Lung (tissue), 12 donors: ENCODE data around the gene PDE8B. TPM values are rescaled to one million over a fixed set of nuclear protein-coding genes. Genes with fewer than 3 reads are reported as not detected.

Experiments used
- ATAC-seq: fragments of 200-7000 bp; cut with Tn5 transposase; one replicate; pipeline ENCODE4 v1.9.1; 2020; ENCODE audit warnings: moderate number of reproducible peaks; ENCODE audit not compliant: insufficient read depth, low FRiP score
- DNase-seq, 3 donors: peaks; one replicate each; pipeline ENCODE4 v3.0.0-alpha.2; 2013 to 2017
- H3K27ac ChIP-seq, 2 donors: one replicate each; pipeline ENCODE4 v1.5.1; 2013; ENCODE audit warnings: mild to moderate bottlenecking in 2 of 2, moderate library complexity in 2 of 2, control low read depth in 1 of 2, inconsistent platforms in 1 of 2, low read depth in 1 of 2, low read length in 1 of 2
- H3K27me3 ChIP-seq, 3 donors: one replicate each; pipeline ENCODE4 v1.5.1; 2013; ENCODE audit warnings: low read length in 2 of 3; ENCODE audit not compliant: control insufficient read depth in 3 of 3, insufficient read depth in 3 of 3
- H3K36me3 ChIP-seq, 4 donors: one replicate each; pipeline ENCODE4 v1.5.1; 2013; ENCODE audit warnings: low read length in 4 of 4, mild to moderate bottlenecking in 1 of 4, moderate library complexity in 1 of 4; ENCODE audit not compliant: control insufficient read depth in 4 of 4, insufficient read depth in 4 of 4
- H3K4me1 ChIP-seq, 5 donors: one replicate each; pipeline ENCODE4 v1.5.1; 2013; ENCODE audit warnings: low read length in 5 of 5, mild to moderate bottlenecking in 2 of 5, moderate library complexity in 1 of 5; ENCODE audit not compliant: control insufficient read depth in 5 of 5, insufficient read depth in 5 of 5
- H3K4me3 ChIP-seq: one replicate; pipeline ENCODE4 v1.5.1; 2013; ENCODE audit warnings: mild to moderate bottlenecking, control low read depth, moderate library complexity
- H3K9ac ChIP-seq, 2 donors: one replicate each; pipeline ENCODE4 v1.5.1; 2013; ENCODE audit warnings: low read length in 2 of 2, control low read depth in 1 of 2; ENCODE audit not compliant: insufficient read depth in 1 of 2
- H3K9me3 ChIP-seq, 4 donors: one replicate each; pipeline ENCODE4 v1.5.1; 2013; ENCODE audit warnings: low read length in 3 of 4, mild to moderate bottlenecking in 1 of 4, moderate library complexity in 1 of 4; ENCODE audit not compliant: control insufficient read depth in 4 of 4, insufficient read depth in 3 of 4
- WGBS, 2 donors: extraction: QIAGEN DNeasy Blood & Tissue Kit; methylation state at CpG; one replicate each; pipeline ENCODE4 v1.1.7; 2013; 5-methylcytosine and 5-hydroxymethylcytosine counted together
- polyA plus RNA-seq, 2 donors: library from polyadenylated mRNA; stranded (reverse); fragments of 200-250 nt; gene quantifications; one replicate each; pipeline ENCODE4 v1.2.1, GENCODE V29; 2013
- total RNA-seq, 2 donors: library from RNA; depleted of rRNA in 1 of 2; stranded (reverse); fragments of >200 nt in 1 of 2; gene quantifications; one replicate each; pipeline ENCODE4 v1.2.1, GENCODE V29; 2014 to 2021
- TF ChIP-seq, protein P1 (sequence below): IDR thresholded peaks from 2 replicates; pipeline ENCODE4 v1.5.1; 2012; ENCODE audit warnings: mild to moderate bottlenecking; ENCODE audit errors: control extremely low read depth, extremely low read depth
- donor health status: control.
- donor health status: control.
- donor health status: Bipolar disorder and iron deficiency.
- donor health status: healthy.
- donor health status: DM: yes; HTN: yes; CAD: no.

PDE8B gene
- total and polyA plus RNA-seq, 4 donors: 1.6 to 10.6 (median 2.1) TPM

DNA sequence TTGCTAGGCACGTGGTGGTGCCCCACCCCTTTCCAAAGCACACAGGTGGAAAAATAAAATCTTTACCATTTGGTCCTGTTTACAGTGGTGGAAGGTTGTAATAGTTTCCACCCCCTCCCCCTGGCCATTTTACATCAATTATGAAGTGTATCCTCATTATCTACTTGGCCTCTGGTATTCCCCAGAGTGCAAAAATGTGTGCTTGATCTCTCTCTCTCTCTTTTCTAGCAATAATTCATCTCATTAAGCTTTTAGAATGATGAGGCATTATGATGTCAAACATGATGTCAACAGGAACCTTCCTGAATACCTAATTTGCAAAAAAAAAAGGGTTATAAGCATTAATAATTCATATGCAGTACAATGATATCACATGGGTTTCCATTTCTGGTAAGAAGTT lies 3.1 kb downstream of the PDE8B start:
- peaks cover 3 to 19% (median 13%) of the 10 kb centered on the region in 3 donors for H3K27me3 ChIP-seq
- H3K4me1 ChIP-seq: peaks cover 0 to 7% (median 0%) of the 10 kb centered on the region in 5 donors
- no peak overlapping the region for H3K4me3 ChIP-seq
- DNase-seq (no peak), ATAC-seq (no peak)
- WGBS, 2 donors: 68 to 85% methylated on average over 1 of the region's 1 CpG
- TF ChIP-seq, protein P1, sequence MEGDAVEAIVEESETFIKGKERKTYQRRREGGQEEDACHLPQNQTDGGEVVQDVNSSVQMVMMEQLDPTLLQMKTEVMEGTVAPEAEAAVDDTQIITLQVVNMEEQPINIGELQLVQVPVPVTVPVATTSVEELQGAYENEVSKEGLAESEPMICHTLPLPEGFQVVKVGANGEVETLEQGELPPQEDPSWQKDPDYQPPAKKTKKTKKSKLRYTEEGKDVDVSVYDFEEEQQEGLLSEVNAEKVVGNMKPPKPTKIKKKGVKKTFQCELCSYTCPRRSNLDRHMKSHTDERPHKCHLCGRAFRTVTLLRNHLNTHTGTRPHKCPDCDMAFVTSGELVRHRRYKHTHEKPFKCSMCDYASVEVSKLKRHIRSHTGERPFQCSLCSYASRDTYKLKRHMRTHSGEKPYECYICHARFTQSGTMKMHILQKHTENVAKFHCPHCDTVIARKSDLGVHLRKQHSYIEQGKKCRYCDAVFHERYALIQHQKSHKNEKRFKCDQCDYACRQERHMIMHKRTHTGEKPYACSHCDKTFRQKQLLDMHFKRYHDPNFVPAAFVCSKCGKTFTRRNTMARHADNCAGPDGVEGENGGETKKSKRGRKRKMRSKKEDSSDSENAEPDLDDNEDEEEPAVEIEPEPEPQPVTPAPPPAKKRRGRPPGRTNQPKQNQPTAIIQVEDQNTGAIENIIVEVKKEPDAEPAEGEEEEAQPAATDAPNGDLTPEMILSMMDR: no peak
- H3K9me3 ChIP-seq: no peaks in the 10 kb centered on the region
- no peak overlapping the region for H3K27ac ChIP-seq
- no peaks in the 10 kb centered on the region for H3K36me3 ChIP-seq
- H3K9ac ChIP-seq: no peak overlapping the region

DNA sequence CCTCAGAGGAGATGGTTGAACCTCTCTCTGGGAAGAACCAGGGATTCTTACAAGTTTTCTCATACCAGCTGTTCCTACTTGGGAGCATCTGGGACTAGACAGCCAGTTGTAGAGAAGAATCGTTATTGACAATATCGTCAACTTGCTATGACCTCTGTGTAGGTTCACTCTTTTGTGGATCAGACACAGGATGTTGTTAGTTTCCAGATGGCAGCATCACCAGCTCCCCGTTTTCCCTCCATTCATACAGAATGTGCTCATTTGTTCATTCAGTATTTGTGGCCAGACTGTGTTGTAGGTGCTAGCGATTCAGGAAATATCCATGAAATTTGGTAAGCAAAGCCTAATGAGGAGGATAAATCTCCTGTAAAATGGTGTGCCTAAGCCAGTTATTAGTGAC lies 3.7 kb downstream of the PDE8B start:
- Histone ChIP-seq H3K9me3 (no peaks in the 10 kb centered on the region), H3K27ac (no peak overlapping the region), H3K4me1 (peaks cover 0 to 7% (median 0%) of the 10 kb centered on the region in 5 donors), H3K27me3 (peaks cover 3 to 19% (median 13%) of the 10 kb centered on the region in 3 donors), H3K36me3 (no peaks in the 10 kb centered on the region), H3K4me3 (no peak overlapping the region), H3K9ac (no peak overlapping the region)
- no peak for DNase-seq
- WGBS, 2 donors: 79 to 89% methylated on average over 4 of the region's 4 CpGs
- ATAC-seq: no peak
- TF ChIP-seq, protein P1: no peak

DNA sequence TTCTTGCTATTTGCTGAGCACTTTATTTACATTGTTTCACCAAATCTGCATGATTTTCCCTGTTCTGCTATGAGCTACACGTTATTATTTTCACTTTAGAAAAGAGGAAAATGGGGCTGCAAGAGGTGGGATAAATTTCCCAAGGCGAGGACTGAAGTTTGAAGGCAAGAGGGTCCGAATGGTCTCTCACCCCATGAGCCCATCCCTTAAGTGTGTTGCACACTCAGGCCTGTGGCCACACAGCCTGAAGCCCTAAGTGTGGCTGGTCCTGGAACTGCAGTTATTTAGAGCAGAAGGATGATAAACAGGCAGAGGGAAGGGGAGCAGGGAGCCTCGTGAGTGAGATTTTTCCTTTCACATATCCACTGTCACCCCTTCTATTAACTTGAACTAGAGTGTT lies 7.8 kb downstream of the PDE8B start:
- Histone ChIP-seq H3K36me3 (no peaks in the 10 kb centered on the region), H3K4me3 (no peak overlapping the region), H3K9me3 (no peaks in the 10 kb centered on the region), H3K27me3 (peaks cover 0 to 3% (median 0%) of the 10 kb centered on the region in 3 donors), H3K27ac (no peak overlapping the region), H3K9ac (no peak overlapping the region), H3K4me1 (no peaks in the 10 kb centered on the region)
- TF ChIP-seq, protein P1: no peak
- DNase-seq: no peak
- 70 to 79% methylated on average over 4 of the region's 4 CpGs for WGBS, 2 donors
- no peak for ATAC-seq

DNA sequence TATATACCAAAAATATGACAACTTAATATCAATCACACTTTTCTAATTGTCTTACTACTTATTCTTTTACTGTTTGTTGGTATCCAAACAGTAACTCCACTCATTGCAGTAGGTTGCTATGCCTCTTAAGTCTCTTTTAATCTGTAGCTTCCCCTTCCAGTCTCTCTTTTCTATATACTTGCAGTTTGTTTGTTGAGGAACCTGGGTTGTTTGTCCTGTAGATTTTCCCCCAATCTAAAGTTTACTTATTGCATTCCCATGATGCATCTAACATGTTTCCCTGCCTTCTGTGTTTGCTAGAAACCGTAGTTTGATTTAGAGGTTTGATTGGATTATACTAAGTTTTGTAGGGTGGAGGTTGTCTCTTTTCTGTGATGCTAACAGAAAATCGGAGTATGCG lies 10.6 kb downstream of the PDE8B start:
- Histone ChIP-seq H3K9ac (no peak overlapping the region), H3K27ac (no peak overlapping the region), H3K36me3 (no peaks in the 10 kb centered on the region), H3K9me3 (no peaks in the 10 kb centered on the region), H3K27me3 (no peaks in the 10 kb centered on the region), H3K4me3 (no peak overlapping the region), H3K4me1 (no peaks in the 10 kb centered on the region)
- no peak for DNase-seq
- TF ChIP-seq, protein P1: no peak
- WGBS, 2 donors: 93% methylated on average over 3 of the region's 3 CpGs
- no peak for ATAC-seq
